T-helper 1 cell treated with Interleukin-12 subunit alpha and Interleukin-12 subunit beta and Interleukin-4 antibody, amounts not matched to agents 30 μg/mL and 1 μg/mL, for 36 hours (primary cell): ENCODE data around the gene PHACTR1.
A peak's percentile ranks its signal among the peaks of the same experiment; 100 is the strongest.
"Not testable (repeated sequence)": the region's sequence is repeated elsewhere in the genome, so short reads cannot be mapped to it uniquely, and the experiment has no call there.

Experiments
- H3K27ac Mint-ChIP-seq: one replicate; pipeline ENCODE4 v1.8.0; 2021; ENCODE audit warnings: mild to moderate bottlenecking, mixed read lengths
- H3K27me3 Mint-ChIP-seq: one replicate; pipeline ENCODE4 v1.8.0; 2021; ENCODE audit warnings: low read depth, mixed read lengths
- H3K36me3 Mint-ChIP-seq: one replicate; pipeline ENCODE4 v1.8.0; 2021; ENCODE audit warnings: low read depth, mixed read lengths
- H3K4me1 Mint-ChIP-seq: one replicate; pipeline ENCODE4 v1.8.0; 2021; ENCODE audit warnings: low read depth, mixed read lengths
- H3K4me3 Mint-ChIP-seq: one replicate; pipeline ENCODE4 v1.8.0; 2021; ENCODE audit warnings: mild to moderate bottlenecking, moderate library complexity, mixed read lengths
- H3K9me3 Mint-ChIP-seq: one replicate; pipeline ENCODE4 v1.8.0; 2021; ENCODE audit warnings: mixed read lengths

The PHACTR1 gene

DNA sequence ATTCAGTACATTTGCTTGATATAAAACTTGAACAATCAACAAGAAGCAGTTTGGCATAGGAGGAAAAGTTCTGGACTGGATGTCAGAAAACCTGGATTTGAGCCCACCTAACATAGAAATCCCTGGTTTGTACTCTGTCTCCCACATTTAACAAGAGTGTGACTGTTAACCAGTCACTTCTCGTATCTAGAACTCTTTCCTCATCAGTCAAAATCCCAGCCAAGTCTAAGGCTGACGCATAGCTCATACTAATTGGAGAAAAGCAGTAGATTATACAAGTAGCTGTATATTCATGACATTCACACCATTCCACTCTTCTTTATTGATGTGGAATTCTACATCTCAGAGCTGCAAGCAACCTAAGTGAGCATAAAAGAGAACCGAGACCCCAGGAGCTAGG lies 222.7 kb downstream of the PHACTR1 start:
- no peaks in the 10 kb centered on the region for H3K36me3 Mint-ChIP-seq
- no peak overlapping the region for H3K4me3 Mint-ChIP-seq
- no peaks in the 10 kb centered on the region for H3K9me3 Mint-ChIP-seq
- no peak overlapping the region for H3K27ac Mint-ChIP-seq
- peaks cover 15% of the 10 kb centered on the region for H3K4me1 Mint-ChIP-seq
- peaks cover under 1% of the 10 kb centered on the region for H3K27me3 Mint-ChIP-seq

DNA sequence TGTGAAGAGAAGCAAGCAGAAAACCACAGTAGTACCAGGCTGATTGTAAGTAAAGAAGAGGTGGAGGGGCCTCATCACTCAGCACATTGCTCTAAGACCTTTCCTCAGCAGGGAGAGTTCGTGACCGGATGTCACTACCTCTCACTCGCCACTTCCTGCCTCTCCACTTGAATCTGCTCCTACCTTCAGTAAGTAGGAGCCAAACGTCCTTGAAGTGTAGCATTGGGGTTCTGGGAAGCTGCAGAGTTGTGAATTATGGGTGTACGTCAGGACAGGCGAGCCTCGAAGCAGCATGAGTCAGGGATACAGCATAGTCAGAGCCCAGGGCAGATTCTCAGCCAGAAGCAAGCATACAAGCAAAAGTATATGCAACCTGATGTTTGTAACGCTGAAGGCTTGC lies 224.9 kb downstream of the PHACTR1 start:
- Mint-ChIP-seq H3K9me3 (peaks cover 4% of the 10 kb centered on the region), H3K4me3 (peak overlapping the region; percentile 36), H3K27ac (peak overlapping the region; percentile 75), H3K36me3 (peaks cover 2% of the 10 kb centered on the region), H3K4me1 (peaks cover 21% of the 10 kb centered on the region), H3K27me3 (peaks cover 3% of the 10 kb centered on the region)

DNA sequence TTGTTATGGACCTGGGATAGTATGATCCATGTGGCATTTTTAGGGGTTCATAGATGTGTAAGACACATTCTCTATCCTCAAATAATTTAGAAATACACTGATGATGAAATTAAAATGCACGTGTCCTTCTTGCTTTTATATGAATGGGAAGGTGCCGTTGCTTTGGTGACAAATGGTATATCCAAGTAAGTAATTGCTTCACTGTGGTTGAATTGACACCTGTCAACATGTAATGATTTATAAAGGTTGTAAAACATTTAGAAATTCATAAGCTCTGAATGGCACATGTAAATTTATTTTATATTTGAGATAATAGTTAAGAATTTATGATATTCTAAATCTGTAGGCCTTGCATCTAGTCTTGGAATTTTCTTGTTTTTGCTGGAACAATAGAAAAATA lies 227.0 kb downstream of the PHACTR1 start:
- Mint-ChIP-seq H3K9me3 (peaks cover 6% of the 10 kb centered on the region), H3K4me1 (peaks cover 25% of the 10 kb centered on the region), H3K27me3 (peaks cover 3% of the 10 kb centered on the region), H3K27ac (no peak overlapping the region), H3K4me3 (no peak overlapping the region), H3K36me3 (peaks cover 2% of the 10 kb centered on the region)

DNA sequence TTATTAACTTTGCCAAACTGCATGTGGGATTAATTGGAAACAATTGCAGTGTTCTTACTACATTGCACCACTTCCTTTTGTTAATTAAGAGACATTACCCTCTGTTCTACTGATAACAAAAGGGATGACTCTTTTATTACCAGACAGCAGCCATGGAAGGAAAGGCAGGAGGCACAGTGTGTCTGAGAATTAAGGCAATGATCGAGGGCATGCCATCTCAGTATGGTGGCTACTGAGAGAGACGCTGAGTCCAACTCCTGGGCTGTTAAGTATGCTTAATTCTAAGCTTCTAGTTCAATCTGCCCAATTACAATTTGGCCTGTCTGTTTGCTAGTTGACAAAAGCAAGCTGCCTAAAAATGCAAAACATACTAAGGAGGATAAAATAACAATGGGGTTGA lies 227.4 kb downstream of the PHACTR1 start:
- peaks cover 7% of the 10 kb centered on the region for H3K9me3 Mint-ChIP-seq
- H3K27me3 Mint-ChIP-seq, result peaks cover 3% of the 10 kb centered on the region
- no peak overlapping the region for H3K4me3 Mint-ChIP-seq
- H3K27ac Mint-ChIP-seq, result no peak overlapping the region
- H3K4me1 Mint-ChIP-seq, result peaks cover 25% of the 10 kb centered on the region
- H3K36me3 Mint-ChIP-seq, result peaks cover 2% of the 10 kb centered on the region

DNA sequence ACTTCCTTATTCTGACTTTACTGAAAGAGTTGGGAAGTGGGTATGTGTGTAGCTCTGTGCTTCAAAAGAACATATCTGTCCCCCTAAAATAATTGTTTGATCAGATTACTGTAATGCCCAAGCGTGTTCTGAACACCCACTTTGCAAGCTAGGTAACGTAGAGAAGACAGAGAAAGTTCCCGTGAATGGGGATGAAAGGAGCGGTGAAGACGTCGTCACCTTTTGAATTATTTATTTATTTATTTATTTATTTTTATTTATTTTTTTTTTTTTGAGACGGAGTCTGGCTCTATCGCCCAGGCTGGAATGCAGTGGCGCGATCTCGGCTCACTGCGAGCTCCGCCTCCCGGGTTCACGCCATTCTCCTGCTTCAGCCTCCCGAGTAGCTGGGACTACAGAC lies 228.0 kb downstream of the PHACTR1 start:
- not testable (repeated sequence) for H3K36me3 Mint-ChIP-seq, H3K4me3 Mint-ChIP-seq, H3K27ac Mint-ChIP-seq, H3K9me3 Mint-ChIP-seq, H3K27me3 Mint-ChIP-seq
- H3K4me1 Mint-ChIP-seq, result peaks cover 25% of the 10 kb centered on the region

DNA sequence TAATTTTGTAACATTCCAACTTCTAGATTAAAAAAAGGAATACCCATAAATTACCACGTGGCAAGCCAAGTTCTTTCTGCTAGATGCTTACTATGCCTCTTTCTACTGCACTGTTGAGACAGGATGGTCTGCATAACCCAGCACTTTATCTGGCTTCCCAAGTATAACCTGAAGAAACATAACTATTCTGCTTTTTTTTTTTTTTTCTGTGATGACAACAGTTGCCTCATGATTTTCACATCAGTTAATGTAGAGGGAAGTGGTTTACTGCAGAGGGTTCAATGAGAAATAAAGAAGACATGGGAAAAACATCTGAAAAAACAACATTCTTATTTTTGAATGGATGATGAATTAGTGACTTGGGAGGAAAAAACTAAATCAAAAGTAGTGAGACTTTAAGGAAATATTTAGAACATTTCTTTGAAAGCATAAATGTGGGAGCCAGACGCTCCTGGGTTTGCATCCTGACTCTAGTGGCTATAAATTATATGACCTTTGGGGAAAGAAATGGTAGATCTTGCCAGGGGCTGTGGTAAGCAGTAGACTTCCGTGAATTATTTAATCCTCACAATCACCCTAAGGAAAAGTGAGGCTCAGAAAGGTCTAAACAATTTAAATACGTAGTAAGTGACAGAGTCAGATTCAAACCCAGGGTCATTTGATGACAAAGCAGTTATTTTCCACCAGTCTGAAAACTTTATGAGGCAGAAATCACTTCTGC lies 230.7 kb downstream of the PHACTR1 start:
- H3K27me3 Mint-ChIP-seq, result peaks cover 7% of the 10 kb centered on the region
- no peak overlapping the region for H3K4me3 Mint-ChIP-seq
- H3K27ac Mint-ChIP-seq, result no peak overlapping the region
- H3K9me3 Mint-ChIP-seq, result peaks cover 7% of the 10 kb centered on the region
- H3K4me1 Mint-ChIP-seq, result peaks cover 15% of the 10 kb centered on the region
- peaks cover 2% of the 10 kb centered on the region for H3K36me3 Mint-ChIP-seq

DNA sequence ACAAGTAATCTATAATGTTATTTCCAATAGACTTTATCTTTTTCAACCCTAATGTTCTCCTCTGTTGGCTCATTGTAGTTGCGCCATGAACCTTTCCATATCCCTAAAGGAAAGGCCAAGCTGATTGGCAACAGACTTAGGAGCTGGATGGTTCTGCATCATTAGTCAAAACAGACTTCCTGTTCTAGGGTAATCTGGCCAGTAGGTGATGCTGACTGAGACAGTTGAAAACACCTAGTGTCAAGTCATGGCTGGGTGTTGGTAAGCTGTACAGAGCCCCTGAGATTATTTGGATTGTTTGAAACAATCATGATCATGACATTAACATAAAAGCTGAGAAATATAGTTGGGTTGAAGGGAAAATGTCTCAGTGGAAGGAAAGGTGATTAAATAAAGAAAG lies 231.4 kb downstream of the PHACTR1 start:
- Mint-ChIP-seq H3K4me1 (peaks cover 14% of the 10 kb centered on the region), H3K4me3 (no peak overlapping the region), H3K27me3 (peaks cover 8% of the 10 kb centered on the region), H3K27ac (no peak overlapping the region), H3K36me3 (peaks cover 2% of the 10 kb centered on the region), H3K9me3 (peaks cover 7% of the 10 kb centered on the region)

DNA sequence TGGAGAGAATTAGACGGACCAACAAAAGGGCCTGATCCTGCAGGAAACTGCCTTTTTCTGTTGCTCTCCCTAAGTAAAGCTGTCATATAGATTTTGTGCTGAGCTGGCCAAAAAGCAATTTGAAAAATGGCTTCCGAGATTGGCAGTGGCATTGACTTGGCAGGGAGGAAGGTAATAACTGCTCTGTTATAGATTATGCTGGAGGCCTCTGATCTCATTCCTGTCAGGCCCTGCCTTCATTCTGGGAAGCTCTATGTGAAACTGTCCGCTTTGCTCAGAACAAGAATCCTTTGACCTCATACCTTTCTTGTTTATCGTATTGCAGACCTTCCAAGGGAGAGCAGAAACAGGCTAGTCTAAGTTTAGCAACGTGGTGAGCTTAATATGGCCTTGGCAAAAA lies 234.4 kb downstream of the PHACTR1 start:
- Mint-ChIP-seq H3K27ac (no peak overlapping the region), H3K4me3 (no peak overlapping the region), H3K9me3 (peaks cover 3% of the 10 kb centered on the region), H3K4me1 (peaks cover 10% of the 10 kb centered on the region), H3K36me3 (peaks cover 2% of the 10 kb centered on the region), H3K27me3 (peaks cover 22% of the 10 kb centered on the region)

DNA sequence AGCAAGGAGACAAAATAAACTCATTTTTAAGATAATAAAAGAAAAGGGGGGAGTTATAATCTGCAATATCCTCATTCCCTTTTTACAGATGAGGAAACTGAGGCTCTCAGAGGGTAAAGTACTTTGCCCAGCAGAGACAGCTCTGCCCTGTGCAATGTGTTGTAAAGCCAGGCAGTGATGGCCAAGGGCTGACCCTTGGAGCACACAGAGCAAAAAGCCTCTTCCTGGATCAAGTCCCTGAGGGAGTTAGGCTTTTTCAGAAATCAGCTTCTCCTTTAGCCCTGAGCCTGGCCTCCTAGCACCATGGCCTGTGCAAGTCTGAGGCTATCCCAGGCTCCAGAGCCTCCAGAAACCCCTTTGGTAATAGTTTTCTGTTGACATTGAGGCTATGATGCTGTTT lies 234.8 kb downstream of the PHACTR1 start:
- no peak overlapping the region for H3K27ac Mint-ChIP-seq
- H3K36me3 Mint-ChIP-seq, result peaks cover under 1% of the 10 kb centered on the region
- H3K27me3 Mint-ChIP-seq, result peaks cover 27% of the 10 kb centered on the region
- H3K4me1 Mint-ChIP-seq, result peaks cover 14% of the 10 kb centered on the region
- no peak overlapping the region for H3K4me3 Mint-ChIP-seq
- H3K9me3 Mint-ChIP-seq, result peaks cover 3% of the 10 kb centered on the region

DNA sequence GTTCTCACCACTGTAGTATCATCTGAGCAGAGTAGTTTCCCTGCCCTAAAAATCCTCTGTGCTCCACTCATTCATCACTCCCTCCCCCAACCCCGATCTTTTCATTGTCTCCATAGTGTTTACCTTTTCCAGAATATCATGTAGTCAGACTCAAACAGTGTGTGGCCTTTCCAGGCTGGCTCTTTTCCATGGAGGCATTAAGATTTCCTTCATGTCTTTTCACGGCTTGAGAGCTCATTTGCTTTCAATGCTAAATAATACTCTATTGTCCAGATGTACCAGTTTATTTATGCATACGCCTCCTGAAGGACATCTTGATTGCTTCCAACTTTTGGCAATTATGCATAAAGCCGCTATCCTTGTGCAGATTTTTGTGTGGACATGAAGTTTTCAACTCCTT lies 235.8 kb downstream of the PHACTR1 start:
- no peak overlapping the region for H3K4me3 Mint-ChIP-seq
- H3K4me1 Mint-ChIP-seq, result peaks cover 18% of the 10 kb centered on the region
- H3K27me3 Mint-ChIP-seq, result peaks cover 28% of the 10 kb centered on the region
- H3K9me3 Mint-ChIP-seq, result peaks cover 3% of the 10 kb centered on the region
- H3K36me3 Mint-ChIP-seq, result no peaks in the 10 kb centered on the region
- no peak overlapping the region for H3K27ac Mint-ChIP-seq

DNA sequence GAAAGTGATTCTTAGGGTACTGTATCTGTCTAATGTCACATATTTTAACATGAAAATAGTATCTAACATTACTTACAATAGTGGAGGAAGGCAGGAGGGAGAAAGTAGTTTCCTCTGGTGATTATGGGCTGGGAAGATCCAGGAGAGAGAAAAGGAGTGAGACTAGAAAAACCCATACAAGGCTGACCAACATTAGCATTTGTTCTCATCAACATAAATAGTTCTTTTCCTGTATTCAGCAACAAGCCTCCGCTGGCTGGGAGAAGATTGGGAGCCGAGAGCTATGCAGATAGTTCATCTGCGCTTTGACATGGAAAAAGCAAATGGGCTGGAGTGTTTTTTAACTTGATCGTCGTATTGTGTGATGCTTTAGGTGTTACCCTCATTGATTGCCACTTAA lies 239.4 kb downstream of the PHACTR1 start:
- Mint-ChIP-seq H3K27me3 (peaks cover 48% of the 10 kb centered on the region), H3K9me3 (no peaks in the 10 kb centered on the region), H3K4me3 (peak overlapping the region; percentile 36), H3K4me1 (peaks cover 21% of the 10 kb centered on the region), H3K27ac (no peak overlapping the region), H3K36me3 (no peaks in the 10 kb centered on the region)

DNA sequence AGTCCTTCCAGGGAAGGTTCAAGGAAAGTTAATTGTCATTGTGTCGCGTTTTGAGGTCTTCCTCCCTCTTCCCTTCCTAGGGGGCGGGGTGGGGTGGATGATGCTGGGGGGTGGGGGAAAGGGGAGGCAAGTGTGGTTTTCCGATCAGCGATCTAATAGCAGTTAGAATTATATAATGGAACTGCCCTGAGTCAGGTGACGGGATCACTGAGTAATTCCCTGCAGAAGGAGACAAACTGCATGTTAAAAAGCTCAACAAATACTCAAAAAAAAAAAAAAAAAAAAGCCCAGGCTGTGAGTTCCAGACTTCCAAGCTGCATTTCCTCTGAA lies 240.4 kb downstream of the PHACTR1 start:
- H3K36me3 Mint-ChIP-seq, result no peaks in the 10 kb centered on the region
- peak overlapping the region; percentile 61 for H3K27ac Mint-ChIP-seq
- peak overlapping the region; percentile 88 for H3K4me3 Mint-ChIP-seq
- no peaks in the 10 kb centered on the region for H3K9me3 Mint-ChIP-seq
- peaks cover 48% of the 10 kb centered on the region for H3K27me3 Mint-ChIP-seq
- H3K4me1 Mint-ChIP-seq, result peaks cover 29% of the 10 kb centered on the region

DNA sequence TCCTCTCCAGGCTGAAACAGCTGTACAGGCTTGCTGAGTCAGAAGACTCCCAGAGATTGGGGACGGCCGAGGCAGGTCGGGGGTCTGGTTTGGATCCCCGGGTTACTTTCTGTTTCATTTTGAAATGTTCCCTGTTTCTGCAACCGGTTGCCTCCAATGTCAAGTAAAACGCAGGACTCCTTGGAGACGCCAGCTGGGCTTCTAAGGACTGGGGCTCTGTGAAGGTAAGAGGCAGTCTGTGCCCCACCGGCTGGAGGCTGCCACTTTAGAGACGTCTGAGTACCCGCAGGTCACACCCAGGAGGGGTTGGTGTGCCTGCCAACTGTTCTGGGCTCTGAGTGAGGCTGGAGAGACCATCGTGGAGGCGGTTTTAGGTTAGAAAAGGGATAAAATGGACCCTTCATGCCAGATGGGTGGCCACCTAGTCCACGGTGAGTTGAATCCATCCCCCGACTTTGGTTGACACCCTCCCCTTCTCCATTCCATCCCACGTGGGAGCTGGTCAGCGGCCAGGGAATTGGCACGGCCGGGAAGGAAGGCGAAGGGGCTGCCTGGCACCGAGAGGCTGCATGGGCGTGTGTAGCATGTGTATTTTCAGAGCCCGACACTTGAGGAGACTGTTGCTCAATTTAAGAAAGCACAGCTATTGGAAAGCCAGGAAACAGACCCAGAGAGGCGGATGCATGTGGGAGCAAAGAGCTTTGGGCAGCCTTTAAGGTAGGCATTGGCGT lies 240.9 kb downstream of the PHACTR1 start:
- Mint-ChIP-seq H3K27ac (peak overlapping the region; percentile 61), H3K36me3 (no peaks in the 10 kb centered on the region), H3K9me3 (no peaks in the 10 kb centered on the region), H3K27me3 (peaks cover 43% of the 10 kb centered on the region), H3K4me1 (peaks cover 33% of the 10 kb centered on the region), H3K4me3 (peak overlapping the region; percentile 88)

DNA sequence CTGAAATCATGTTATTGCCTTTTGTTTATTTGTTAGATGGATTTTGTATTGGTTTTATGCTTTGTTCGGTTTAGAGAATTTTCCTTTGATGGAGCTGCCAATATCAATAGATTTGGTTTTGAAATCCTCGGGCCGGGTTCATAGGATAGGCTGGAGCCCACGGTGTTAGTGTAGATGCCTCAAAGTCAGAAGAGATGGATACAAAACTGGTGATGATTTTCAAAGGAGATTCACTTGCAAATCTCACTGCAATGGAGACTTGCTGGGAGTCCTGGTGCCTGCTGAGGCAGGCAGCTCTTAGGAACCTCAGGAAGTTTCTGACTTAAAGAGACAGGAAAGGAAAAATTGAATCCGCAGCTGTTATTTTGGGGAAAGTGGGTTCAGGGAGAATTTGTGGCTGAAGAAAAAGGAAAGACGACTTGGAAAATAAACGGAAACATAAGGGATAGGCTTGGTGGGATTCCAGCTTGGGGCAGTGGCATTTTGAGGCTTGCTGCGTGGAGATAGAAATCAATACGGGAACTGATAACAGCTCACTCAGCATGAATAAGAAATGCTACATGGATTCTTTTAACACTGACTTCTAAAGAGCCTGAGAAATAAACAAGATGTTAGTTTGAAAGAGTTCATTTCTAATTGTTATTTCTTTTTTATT lies 241.6 kb downstream of the PHACTR1 start:
- H3K9me3 Mint-ChIP-seq, result no peaks in the 10 kb centered on the region
- H3K27ac Mint-ChIP-seq, result no peak overlapping the region
- H3K4me1 Mint-ChIP-seq, result peaks cover 40% of the 10 kb centered on the region
- peaks cover 43% of the 10 kb centered on the region for H3K27me3 Mint-ChIP-seq
- peak overlapping the region; percentile 88 for H3K4me3 Mint-ChIP-seq
- H3K36me3 Mint-ChIP-seq, result no peaks in the 10 kb centered on the region

DNA sequence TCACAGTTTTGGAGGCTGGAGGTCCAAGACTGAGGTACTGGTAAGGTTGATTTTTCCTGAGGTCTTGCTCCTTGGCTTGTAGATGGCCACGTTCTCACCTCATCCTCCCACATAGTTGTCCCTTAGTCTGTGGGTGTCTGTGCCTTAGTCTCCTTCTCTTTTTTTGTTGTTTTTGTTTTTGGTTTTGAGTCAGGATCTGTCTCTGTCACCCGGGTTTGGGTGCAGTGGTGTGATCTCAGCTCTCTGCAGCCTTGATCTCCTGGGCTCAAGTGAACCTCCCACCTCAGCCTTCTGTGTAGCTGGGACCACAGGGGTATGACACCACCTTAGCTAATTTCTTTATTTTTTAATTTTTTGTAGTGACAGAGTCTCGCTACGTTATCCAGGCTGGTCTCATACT lies 245.2 kb downstream of the PHACTR1 start:
- Mint-ChIP-seq H3K27me3 (peaks cover 38% of the 10 kb centered on the region), H3K4me1 (peaks cover 37% of the 10 kb centered on the region), H3K27ac (peak overlapping the region; percentile 55), H3K36me3 (no peaks in the 10 kb centered on the region), H3K4me3 (no peak overlapping the region), H3K9me3 (no peaks in the 10 kb centered on the region)
